Measurements from ENCODE around the gene UBE2D1.
A peak's percentile ranks its signal among the peaks of the same experiment; 100 is the strongest.

Gene UBE2D1

DNA sequence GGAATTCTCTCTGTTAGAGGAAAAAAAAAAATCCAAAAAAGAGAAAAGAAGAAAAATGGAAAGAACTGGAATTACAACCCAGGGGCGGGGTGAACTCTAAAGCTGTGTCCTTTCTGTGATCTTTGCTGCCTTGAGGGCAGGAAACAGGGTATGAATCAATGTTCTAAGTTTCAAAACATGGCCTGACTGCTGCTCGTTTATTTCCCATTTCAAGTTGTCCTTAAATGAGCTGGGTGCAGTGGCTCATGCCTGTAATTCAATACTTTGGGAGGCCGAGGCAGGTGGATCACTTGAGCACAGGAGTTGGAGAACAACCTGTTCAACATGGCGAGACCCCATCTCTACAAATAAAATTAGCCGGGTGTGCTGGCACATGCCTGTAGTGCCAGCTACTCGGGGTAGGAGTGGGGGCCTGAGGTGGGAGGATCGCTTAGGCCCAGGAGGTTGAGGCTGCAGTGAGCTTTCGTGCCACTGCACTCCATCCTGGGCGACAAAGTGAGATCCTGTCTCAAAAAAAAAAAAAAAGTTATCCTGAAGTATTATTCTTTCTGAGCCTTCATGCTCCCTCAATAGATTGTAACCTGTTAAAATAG, 25.7 kb downstream of the UBE2D1 start:
- H3K9ac ChIP-seq (ENCODE audit: low read length): no peak overlapping the region
- H3K27ac ChIP-seq (ENCODE audit: low read depth, low read length): no peak overlapping the region
- no peak overlapping the region for H3K4me3 ChIP-seq (ENCODE audit: low read depth in 1 of 2, low read length in 2 of 2)
- no peaks in the 10 kb centered on the region for H3K9me3 ChIP-seq (ENCODE audit: low read length)
- no peaks in the 10 kb centered on the region for H3K27me3 ChIP-seq (ENCODE audit: control insufficient read depth in 1 of 2, insufficient read depth in 2 of 2, low read length in 2 of 2)
- H3K36me3 ChIP-seq (ENCODE audit: insufficient read depth, low read length): peaks cover 4% of the 10 kb centered on the region
- no peaks in the 10 kb centered on the region for H3K4me1 ChIP-seq (ENCODE audit: insufficient read depth, low read length)

DNA sequence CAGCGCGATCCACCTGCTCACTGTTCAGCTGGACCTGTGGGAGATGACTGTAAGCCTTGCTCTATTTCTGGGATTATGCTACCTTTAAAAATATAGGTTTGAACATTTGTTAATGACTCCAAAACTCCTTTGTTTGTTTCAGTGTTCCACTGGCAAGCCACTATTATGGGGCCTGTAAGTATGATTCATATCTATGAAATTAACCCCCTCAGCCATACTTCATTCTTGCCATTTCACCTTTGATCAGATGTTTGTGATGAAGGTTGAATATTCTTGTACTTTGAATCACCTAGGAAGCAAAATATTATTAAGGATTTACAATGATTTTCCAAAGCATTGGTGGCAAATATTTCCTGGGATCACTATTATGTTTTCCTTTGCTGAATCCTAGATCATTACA, 26.5 kb downstream of the UBE2D1 start:
- H3K9ac ChIP-seq (ENCODE audit: low read length): no peak overlapping the region
- no peaks in the 10 kb centered on the region for H3K4me1 ChIP-seq (ENCODE audit: insufficient read depth, low read length)
- peaks cover 9% of the 10 kb centered on the region for H3K36me3 ChIP-seq (ENCODE audit: insufficient read depth, low read length)
- no peaks in the 10 kb centered on the region for H3K9me3 ChIP-seq (ENCODE audit: low read length)
- H3K27me3 ChIP-seq (ENCODE audit: control insufficient read depth in 1 of 2, insufficient read depth in 2 of 2, low read length in 2 of 2): no peaks in the 10 kb centered on the region
- H3K27ac ChIP-seq (ENCODE audit: low read depth, low read length): no peak overlapping the region
- no peak overlapping the region for H3K4me3 ChIP-seq (ENCODE audit: low read depth in 1 of 2, low read length in 2 of 2)

GRCh38 chr10:58362027-58362789, 27.4 kb downstream of the UBE2D1 start:
- H3K27ac ChIP-seq (ENCODE audit: low read depth, low read length): no peak overlapping the region
- H3K36me3 ChIP-seq (ENCODE audit: insufficient read depth, low read length): peaks cover 9% of the 10 kb centered on the region
- no peak overlapping the region for H3K4me3 ChIP-seq (ENCODE audit: low read depth in 1 of 2, low read length in 2 of 2)
- no peaks in the 10 kb centered on the region for H3K9me3 ChIP-seq (ENCODE audit: low read length)
- H3K9ac ChIP-seq (ENCODE audit: low read length): no peak overlapping the region
- no peaks in the 10 kb centered on the region for H3K4me1 ChIP-seq (ENCODE audit: insufficient read depth, low read length)
- H3K27me3 ChIP-seq (ENCODE audit: control insufficient read depth in 1 of 2, insufficient read depth in 2 of 2, low read length in 2 of 2): no peaks in the 10 kb centered on the region

GRCh38 chr10:58367069-58367468, 32.3 kb downstream of the UBE2D1 start:
- no peaks in the 10 kb centered on the region for H3K9me3 ChIP-seq (ENCODE audit: low read length)
- H3K36me3 ChIP-seq (ENCODE audit: insufficient read depth, low read length): peaks cover 9% of the 10 kb centered on the region
- no peak overlapping the region for H3K9ac ChIP-seq (ENCODE audit: low read length)

GRCh38 chr10:58371473-58371872, 36.7 kb downstream of the UBE2D1 start:
- H3K27ac ChIP-seq (ENCODE audit: low read depth, low read length): no peak overlapping the region

More at GRCh38 chr10:58367069-58367468, 32.3 kb downstream of the UBE2D1 start:
- peaks cover 1% of the 10 kb centered on the region for H3K4me1 ChIP-seq (ENCODE audit: insufficient read depth, low read length)
- H3K4me3 ChIP-seq (ENCODE audit: low read depth in 1 of 2, low read length in 2 of 2): no peak overlapping the region
- no peaks in the 10 kb centered on the region for H3K27me3 ChIP-seq (ENCODE audit: control insufficient read depth in 1 of 2, insufficient read depth in 2 of 2, low read length in 2 of 2)
- H3K27ac ChIP-seq (ENCODE audit: low read depth, low read length): no peak overlapping the region

DNA sequence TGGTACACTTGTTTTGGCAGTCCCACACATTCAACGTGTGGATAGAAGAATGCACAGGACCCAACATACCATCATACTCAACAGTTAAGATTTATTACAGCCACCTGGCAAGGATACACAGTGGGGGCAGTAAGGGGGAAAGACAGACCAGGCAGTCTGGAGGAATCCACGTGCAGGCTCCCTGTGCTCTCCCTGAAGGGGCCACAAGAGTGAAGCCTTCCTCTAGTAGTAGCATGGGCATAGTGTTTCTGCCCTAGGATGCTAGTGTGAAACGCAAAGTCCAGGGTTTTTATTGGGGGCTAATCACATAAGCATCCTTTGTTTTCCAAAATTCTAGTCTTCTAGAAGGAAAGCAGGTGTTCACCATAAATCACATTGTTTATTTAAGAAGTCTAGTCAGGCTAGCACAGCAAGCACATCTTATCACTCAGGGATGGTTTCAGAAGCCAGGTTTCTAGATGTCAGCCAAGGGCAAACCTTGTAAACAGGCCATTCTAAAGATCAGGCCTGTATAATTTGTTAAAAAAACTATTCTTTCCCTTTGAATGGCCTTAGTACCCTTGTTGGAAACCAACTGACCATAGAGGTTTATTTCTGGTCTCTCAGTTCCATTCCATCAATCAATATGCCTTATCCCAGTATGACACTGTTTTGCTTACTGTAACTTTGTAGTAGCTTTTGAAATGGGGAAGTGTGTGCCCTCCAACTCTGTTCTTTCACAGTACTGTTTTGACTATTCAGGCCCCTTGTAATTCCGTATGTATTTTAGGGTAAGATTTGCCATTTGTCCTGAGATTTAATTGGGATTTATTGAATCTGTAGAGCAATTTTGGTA, 38.0 kb downstream of the UBE2D1 start:
- Histone ChIP-seq H3K9me3 (ENCODE audit: low read length) (no peaks in the 10 kb centered on the region), H3K4me3 (ENCODE audit: low read depth in 1 of 2, low read length in 2 of 2) (no peak overlapping the region), H3K4me1 (ENCODE audit: insufficient read depth, low read length) (peaks cover 8% of the 10 kb centered on the region), H3K9ac (ENCODE audit: low read length) (no peak overlapping the region), H3K27me3 (ENCODE audit: control insufficient read depth in 1 of 2, insufficient read depth in 2 of 2, low read length in 2 of 2) (no peaks in the 10 kb centered on the region), H3K36me3 (ENCODE audit: insufficient read depth, low read length) (no peaks in the 10 kb centered on the region), H3K27ac (ENCODE audit: low read depth, low read length) (no peak overlapping the region)

More at GRCh38 chr10:58371473-58371872, 36.7 kb downstream of the UBE2D1 start:
- no peak overlapping the region for H3K4me3 ChIP-seq (ENCODE audit: low read depth in 1 of 2, low read length in 2 of 2)
- H3K36me3 ChIP-seq (ENCODE audit: insufficient read depth, low read length): no peaks in the 10 kb centered on the region
- H3K9me3 ChIP-seq (ENCODE audit: low read length): no peaks in the 10 kb centered on the region
- peaks cover 8% of the 10 kb centered on the region for H3K4me1 ChIP-seq (ENCODE audit: insufficient read depth, low read length)
- no peak overlapping the region for H3K9ac ChIP-seq (ENCODE audit: low read length)
- no peaks in the 10 kb centered on the region for H3K27me3 ChIP-seq (ENCODE audit: control insufficient read depth in 1 of 2, insufficient read depth in 2 of 2, low read length in 2 of 2)

GRCh38 chr10:58373442-58373827, 38.6 kb downstream of the UBE2D1 start:
- no peaks in the 10 kb centered on the region for H3K9me3 ChIP-seq (ENCODE audit: low read length)
- no peaks in the 10 kb centered on the region for H3K27me3 ChIP-seq (ENCODE audit: control insufficient read depth in 1 of 2, insufficient read depth in 2 of 2, low read length in 2 of 2)
- no peaks in the 10 kb centered on the region for H3K36me3 ChIP-seq (ENCODE audit: insufficient read depth, low read length)
- H3K4me3 ChIP-seq (ENCODE audit: low read depth in 1 of 2, low read length in 2 of 2): no peak overlapping the region
- H3K27ac ChIP-seq (ENCODE audit: low read depth, low read length): no peak overlapping the region
- peaks cover 8% of the 10 kb centered on the region for H3K4me1 ChIP-seq (ENCODE audit: insufficient read depth, low read length)
- no peak overlapping the region for H3K9ac ChIP-seq (ENCODE audit: low read length)

DNA sequence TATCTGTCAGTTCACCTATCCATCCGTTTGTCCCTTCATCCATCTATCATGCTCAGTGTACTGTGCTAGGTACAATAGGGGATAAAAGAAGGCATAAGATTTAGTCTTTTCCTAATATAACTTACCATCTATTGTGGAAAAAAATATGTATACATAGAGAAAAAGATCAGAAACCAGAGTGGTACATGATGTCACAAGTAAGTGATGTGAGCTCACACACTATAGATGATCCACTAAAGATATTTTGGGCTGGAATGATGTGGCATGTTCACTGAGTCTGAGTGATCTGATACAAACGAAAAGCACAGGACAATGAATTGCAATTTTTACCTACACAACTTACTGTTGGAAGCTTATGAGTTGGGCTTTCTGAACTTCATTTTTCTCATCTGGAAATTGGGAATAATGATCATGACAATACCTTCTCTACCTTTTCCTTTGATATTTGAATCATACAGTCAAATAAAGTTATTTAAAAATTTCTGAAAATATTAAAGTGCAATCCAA, 47.7 kb downstream of the UBE2D1 start:
- no peak overlapping the region for H3K9ac ChIP-seq (ENCODE audit: low read length)
- H3K4me3 ChIP-seq (ENCODE audit: low read depth in 1 of 2, low read length in 2 of 2): no peak overlapping the region
- peaks cover 16% of the 10 kb centered on the region for H3K4me1 ChIP-seq (ENCODE audit: insufficient read depth, low read length)
- no peaks in the 10 kb centered on the region for H3K27me3 ChIP-seq (ENCODE audit: control insufficient read depth in 1 of 2, insufficient read depth in 2 of 2, low read length in 2 of 2)
- H3K36me3 ChIP-seq (ENCODE audit: insufficient read depth, low read length): peaks cover 5% of the 10 kb centered on the region
- H3K27ac ChIP-seq (ENCODE audit: low read depth, low read length): no peak overlapping the region
- no peaks in the 10 kb centered on the region for H3K9me3 ChIP-seq (ENCODE audit: low read length)

DNA sequence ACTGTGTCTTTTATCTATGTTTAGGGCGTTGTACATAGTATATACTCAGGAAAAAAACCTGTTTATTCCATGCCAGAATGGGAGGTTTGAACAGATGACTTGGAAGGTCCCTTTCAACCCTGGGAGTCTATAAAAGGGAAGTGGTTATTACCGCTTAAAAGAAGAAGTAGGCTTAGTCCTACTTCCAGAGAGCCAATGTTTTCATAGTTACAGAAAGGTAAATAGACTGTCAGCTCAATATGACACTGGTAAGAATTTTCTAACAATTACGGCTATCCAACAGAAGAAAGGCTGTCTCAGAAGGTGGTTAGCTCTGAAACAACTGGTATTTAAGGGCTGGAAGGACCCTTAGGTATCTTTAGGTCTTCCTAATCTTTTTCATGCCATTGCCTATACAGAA, 49.3 kb downstream of the UBE2D1 start:
- Histone ChIP-seq H3K27me3 (ENCODE audit: control insufficient read depth in 1 of 2, insufficient read depth in 2 of 2, low read length in 2 of 2) (no peaks in the 10 kb centered on the region), H3K4me3 (ENCODE audit: low read depth in 1 of 2, low read length in 2 of 2) (peak overlapping the region in 1 of 2 donors; percentile 76), H3K36me3 (ENCODE audit: insufficient read depth, low read length) (peaks cover 20% of the 10 kb centered on the region), H3K9me3 (ENCODE audit: low read length) (no peaks in the 10 kb centered on the region), H3K9ac (ENCODE audit: low read length) (peak overlapping the region; percentile 83), H3K27ac (ENCODE audit: low read depth, low read length) (no peak overlapping the region), H3K4me1 (ENCODE audit: insufficient read depth, low read length) (peaks cover 16% of the 10 kb centered on the region)

DNA sequence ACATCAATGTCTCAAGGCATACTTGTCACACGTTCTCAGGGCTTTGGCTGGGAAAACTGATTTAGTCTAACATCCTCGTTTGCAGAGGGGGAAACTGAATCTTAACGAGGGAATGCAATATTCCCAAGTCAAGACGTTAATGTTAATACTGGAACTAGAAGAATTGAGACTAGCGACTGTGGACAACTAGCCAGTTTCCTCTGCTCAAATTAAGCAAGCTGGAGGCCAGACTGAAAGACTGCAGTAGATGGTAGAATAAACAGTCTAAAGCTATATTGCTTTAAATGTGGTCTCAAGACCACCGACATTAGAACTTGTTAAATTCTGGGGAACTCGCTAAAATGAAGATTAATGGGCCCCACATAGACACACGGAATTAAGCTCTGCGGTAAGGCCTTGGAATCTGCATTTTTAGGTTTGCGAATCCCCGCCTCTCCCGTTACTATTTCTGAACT, 49.8 kb downstream of the UBE2D1 start:
- peak overlapping the region; percentile 63 to 76 for H3K4me3 ChIP-seq (ENCODE audit: low read depth in 1 of 2, low read length in 2 of 2)
- H3K27me3 ChIP-seq (ENCODE audit: control insufficient read depth in 1 of 2, insufficient read depth in 2 of 2, low read length in 2 of 2): no peaks in the 10 kb centered on the region
- H3K9me3 ChIP-seq (ENCODE audit: low read length): no peaks in the 10 kb centered on the region
- H3K4me1 ChIP-seq (ENCODE audit: insufficient read depth, low read length): peaks cover 16% of the 10 kb centered on the region
- peaks cover 25% of the 10 kb centered on the region for H3K36me3 ChIP-seq (ENCODE audit: insufficient read depth, low read length)
- peak overlapping the region; percentile 83 for H3K9ac ChIP-seq (ENCODE audit: low read length)
- peak overlapping the region; percentile 84 for H3K27ac ChIP-seq (ENCODE audit: low read depth, low read length)

Measured in muscle layer of colon (tissue), 2 donors.